Smooth muscle cell (in vitro differentiated cells): ENCODE results near the gene MAGI2. TPM values are rescaled to one million over a fixed set of nuclear protein-coding genes. Genes with fewer than 3 reads are reported as not detected.

ENCODE experiments used
- DNase-seq: peaks from one replicate; lab custom pipeline; 2025; ENCODE audit not compliant: unreplicated experiment; lab: John Stamatoyannopoulos, UW
- H2AFZ ChIP-seq: fragments of 200-600 bp; sonication (generic); 2 replicates; pipeline ENCODE4 v1.6.0; 2016; ENCODE audit warnings: antibody characterized with exemption, low read depth, mild to moderate bottlenecking
- H3F3A ChIP-seq: fragments of 200-600 bp; sonication (generic); 2 replicates; pipeline ENCODE4 v1.6.0; 2017; ENCODE audit warnings: antibody characterized with exemption, low read depth
- H3K27ac ChIP-seq: fragments of 200-600 bp; sonication (generic); 2 replicates; pipeline ENCODE4 v1.5.1; 2016; ENCODE audit warnings: low read depth, mild to moderate bottlenecking
- H3K27me3 ChIP-seq: fragments of 200-600 bp; sonication (generic); 2 replicates; pipeline ENCODE4 v1.6.1; 2016; ENCODE audit warnings: low read depth, mild to moderate bottlenecking
- H3K36me3 ChIP-seq: fragments of 200-600 bp; sonication (generic); 2 replicates; pipeline ENCODE4 v1.5.1; 2016; ENCODE audit warnings: low read depth
- H3K4me1 ChIP-seq: fragments of 200-600 bp; sonication (generic); 2 replicates; pipeline ENCODE4 v1.5.1; 2016; ENCODE audit warnings: low read depth
- H3K4me2 ChIP-seq: fragments of 200-600 bp; sonication (generic); 2 replicates; pipeline ENCODE4 v1.6.0; 2016; ENCODE audit warnings: mild to moderate bottlenecking
- H3K4me3 ChIP-seq: fragments of 200-600 bp; sonication (generic); 2 replicates; pipeline ENCODE4 v1.5.1; 2016; ENCODE audit warnings: mild to moderate bottlenecking
- H3K79me2 ChIP-seq: fragments of 200-600 bp; sonication (generic); 2 replicates; pipeline ENCODE4 v1.6.0; 2016; ENCODE audit warnings: low read depth, mild to moderate bottlenecking
- H3K9ac ChIP-seq: fragments of 200-600 bp; sonication (generic); 2 replicates; pipeline ENCODE4 v1.6.0; 2016; ENCODE audit warnings: low read depth
- H3K9me3 ChIP-seq: fragments of 200-600 bp; sonication (generic); replicated peaks from 2 replicates; pipeline ENCODE4 v1.5.1; 2016; ENCODE audit warnings: low read depth
- H4K20me1 ChIP-seq: fragments of 200-600 bp; sonication (generic); 2 replicates; pipeline ENCODE4 v1.6.0; 2016; ENCODE audit warnings: low read depth
- WGBS: methylation state at CpG from one replicate; pipeline ENCODE4 v1.1.7; 2016; ENCODE audit warnings: low lambda C conversion rate; 5-methylcytosine and 5-hydroxymethylcytosine counted together
- polyA plus RNA-seq: library from polyadenylated mRNA; unstranded; fragments of >200 nt; fragmentation: Nextera tagmentation; extraction: Ambion mirVana; gene quantifications from 2 replicates; pipeline ENCODE4 v1.2.1, GENCODE V29; 2016
- total RNA-seq: library from RNA; depleted of rRNA; stranded (reverse); fragments of >200 nt; gene quantifications from 2 replicates; pipeline ENCODE4 v1.2.3, GENCODE V29; 2014
- TF ChIP-seq, protein P1 (sequence below): fragments of 200-600 bp; sonication (generic); IDR thresholded peaks from 2 replicates; pipeline ENCODE4 v1.5.1; 2017; ENCODE audit warnings: borderline replicate concordance, mild to moderate bottlenecking, antibody characterized with exemption; ENCODE audit not compliant: insufficient read depth, poor library complexity, severe bottlenecking

MAGI2 gene
- total and polyA plus RNA-seq, 2 experiments from 2014 or later: 3.4 to 10.7 TPM

DNA sequence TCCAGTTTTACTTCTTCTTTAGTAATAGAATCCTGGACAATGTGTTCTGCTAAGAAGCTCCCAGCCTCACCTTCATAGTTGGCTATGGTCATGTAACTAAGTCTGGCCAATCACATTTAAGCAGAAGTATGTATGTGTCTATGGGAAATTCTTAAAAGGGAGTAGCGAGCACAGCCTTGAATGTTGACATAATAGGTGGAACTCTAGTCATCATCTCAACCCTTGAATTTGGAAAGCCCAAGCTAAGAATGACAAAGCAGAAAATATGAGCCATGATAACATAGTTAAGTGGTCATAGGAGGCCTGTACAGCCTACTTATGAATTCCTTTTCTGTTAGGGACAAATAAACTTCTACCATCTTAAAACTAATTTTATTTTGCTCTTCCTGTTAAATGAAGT lies 134.1 kb downstream of the MAGI2 start:
- Histone ChIP-seq H4K20me1 (no peaks in the 10 kb centered on the region), H3K79me2 (no peaks in the 10 kb centered on the region), H3K4me1 (peaks cover 9% of the 10 kb centered on the region), H3K9ac (no peak overlapping the region), H3K4me3 (no peak overlapping the region), H3K27ac (no peak overlapping the region), H3K4me2 (no peak overlapping the region), H3K9me3 (no peaks in the 10 kb centered on the region), H2AFZ (no peak overlapping the region), H3K36me3 (no peaks in the 10 kb centered on the region), H3F3A (no peaks in the 10 kb centered on the region), H3K27me3 (no peaks in the 10 kb centered on the region)
- no peak for DNase-seq
- TF ChIP-seq, protein P1, sequence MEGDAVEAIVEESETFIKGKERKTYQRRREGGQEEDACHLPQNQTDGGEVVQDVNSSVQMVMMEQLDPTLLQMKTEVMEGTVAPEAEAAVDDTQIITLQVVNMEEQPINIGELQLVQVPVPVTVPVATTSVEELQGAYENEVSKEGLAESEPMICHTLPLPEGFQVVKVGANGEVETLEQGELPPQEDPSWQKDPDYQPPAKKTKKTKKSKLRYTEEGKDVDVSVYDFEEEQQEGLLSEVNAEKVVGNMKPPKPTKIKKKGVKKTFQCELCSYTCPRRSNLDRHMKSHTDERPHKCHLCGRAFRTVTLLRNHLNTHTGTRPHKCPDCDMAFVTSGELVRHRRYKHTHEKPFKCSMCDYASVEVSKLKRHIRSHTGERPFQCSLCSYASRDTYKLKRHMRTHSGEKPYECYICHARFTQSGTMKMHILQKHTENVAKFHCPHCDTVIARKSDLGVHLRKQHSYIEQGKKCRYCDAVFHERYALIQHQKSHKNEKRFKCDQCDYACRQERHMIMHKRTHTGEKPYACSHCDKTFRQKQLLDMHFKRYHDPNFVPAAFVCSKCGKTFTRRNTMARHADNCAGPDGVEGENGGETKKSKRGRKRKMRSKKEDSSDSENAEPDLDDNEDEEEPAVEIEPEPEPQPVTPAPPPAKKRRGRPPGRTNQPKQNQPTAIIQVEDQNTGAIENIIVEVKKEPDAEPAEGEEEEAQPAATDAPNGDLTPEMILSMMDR: no peak
- WGBS: 94% methylated on average over 1 of the region's 1 CpG

DNA sequence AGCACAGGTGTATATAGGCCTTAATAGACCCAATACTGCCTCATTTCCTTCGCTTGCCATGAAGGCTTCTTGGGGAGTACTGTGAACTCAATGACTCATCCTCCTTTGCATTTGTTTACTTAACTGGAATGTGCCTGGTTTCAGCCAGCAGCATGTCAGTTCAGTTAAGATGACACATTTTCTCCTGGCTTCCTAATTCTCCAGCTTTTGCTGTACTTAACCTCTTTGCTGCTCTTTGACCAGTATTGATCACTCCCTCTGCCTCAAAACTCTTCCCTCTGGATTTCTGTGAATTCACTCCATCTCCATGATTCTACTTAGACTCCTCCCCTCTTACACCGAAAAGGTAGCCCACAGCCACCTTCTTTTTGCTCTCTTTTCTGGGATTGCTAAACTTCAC lies 135.7 kb downstream of the MAGI2 start:
- no peaks in the 10 kb centered on the region for H3F3A ChIP-seq
- H3K36me3 ChIP-seq: no peaks in the 10 kb centered on the region
- no peak overlapping the region for H2AFZ ChIP-seq
- H3K4me3 ChIP-seq: no peak overlapping the region
- H3K79me2 ChIP-seq: no peaks in the 10 kb centered on the region
- DNase-seq: no peak
- H3K27me3 ChIP-seq: no peaks in the 10 kb centered on the region
- no peaks in the 10 kb centered on the region for H4K20me1 ChIP-seq
- peaks cover 9% of the 10 kb centered on the region for H3K4me1 ChIP-seq
- H3K9me3 ChIP-seq: no peaks in the 10 kb centered on the region
- H3K9ac ChIP-seq: no peak overlapping the region
- TF ChIP-seq, protein P1: no peak
- WGBS: 17% methylated on average over 2 of the region's 2 CpGs
- H3K27ac ChIP-seq: peak overlapping the region; percentile 30
- peak overlapping the region; percentile 56 for H3K4me2 ChIP-seq

DNA sequence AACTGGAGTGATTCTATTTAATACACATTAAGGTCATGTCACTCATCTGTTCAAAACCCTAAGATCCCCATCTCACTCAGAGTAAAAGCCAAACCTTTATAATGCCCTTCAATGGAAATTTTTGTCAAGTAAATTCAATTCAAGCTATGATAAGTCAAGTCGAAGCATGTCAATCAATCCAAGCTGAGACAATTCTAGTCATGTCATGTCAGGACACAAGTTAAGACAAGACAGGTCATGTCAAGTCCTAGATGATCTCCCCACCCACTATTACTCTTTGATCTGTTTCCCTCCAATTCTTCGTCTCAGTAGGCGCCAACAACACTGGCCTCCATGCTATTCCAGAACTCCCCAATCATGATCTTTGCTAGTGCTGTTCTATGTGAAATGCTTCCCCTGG lies 141.4 kb downstream of the MAGI2 start:
- Histone ChIP-seq H3K9me3 (no peaks in the 10 kb centered on the region), H3K4me1 (no peaks in the 10 kb centered on the region), H3K4me3 (no peak overlapping the region), H3F3A (no peaks in the 10 kb centered on the region), H3K27me3 (no peaks in the 10 kb centered on the region), H3K27ac (no peak overlapping the region), H2AFZ (no peak overlapping the region), H3K9ac (no peak overlapping the region), H3K79me2 (no peaks in the 10 kb centered on the region), H4K20me1 (no peaks in the 10 kb centered on the region), H3K4me2 (no peak overlapping the region), H3K36me3 (no peaks in the 10 kb centered on the region)
- TF ChIP-seq, protein P1: no peak
- DNase-seq: no peak
- 92% methylated on average over 3 of the region's 3 CpGs for WGBS

DNA sequence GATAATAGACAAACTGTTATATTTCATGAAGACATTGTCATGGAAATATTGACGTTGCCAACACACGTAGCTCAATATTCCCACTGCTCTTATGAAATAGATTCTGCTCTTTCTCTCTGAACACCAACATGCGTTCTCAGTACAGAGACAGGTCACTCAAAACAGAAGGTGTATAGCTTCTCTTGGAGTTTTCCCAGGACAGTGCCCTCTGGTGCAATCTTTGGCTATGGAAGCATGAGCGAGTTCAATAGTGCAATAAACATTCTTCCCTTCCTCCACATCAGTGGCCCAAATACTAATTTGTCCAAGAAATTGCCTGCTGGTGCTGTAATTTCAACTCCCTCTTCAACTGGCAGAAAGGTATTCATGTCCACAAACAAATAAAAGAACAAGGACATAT lies 145.3 kb downstream of the MAGI2 start:
- no peaks in the 10 kb centered on the region for H3F3A ChIP-seq
- H3K79me2 ChIP-seq: no peaks in the 10 kb centered on the region
- H3K9ac ChIP-seq: no peak overlapping the region
- H3K27me3 ChIP-seq: no peaks in the 10 kb centered on the region
- no peak overlapping the region for H3K4me3 ChIP-seq
- no peak overlapping the region for H3K27ac ChIP-seq
- no peak for DNase-seq
- no peak overlapping the region for H3K4me2 ChIP-seq
- no peak overlapping the region for H2AFZ ChIP-seq
- TF ChIP-seq, protein P1: no peak
- H3K4me1 ChIP-seq: no peaks in the 10 kb centered on the region
- WGBS: 83% methylated on average over 4 of the region's 4 CpGs
- no peaks in the 10 kb centered on the region for H3K36me3 ChIP-seq
- H4K20me1 ChIP-seq: no peaks in the 10 kb centered on the region
- H3K9me3 ChIP-seq: no peaks in the 10 kb centered on the region
